Caco-2 (cell line): Measurements from ENCODE around the gene TM4SF18. TPM values are rescaled to one million over a fixed set of nuclear protein-coding genes. Genes with fewer than 3 reads are reported as not detected.

Experiments
- BruUV-seq: library from RNA; stranded (reverse); fragments of 400-500 nt; replicated peaks from 2 replicates; lab custom pipeline; 2021; lab: Mats Ljungman, UMichigan
- CTCF ChIA-PET: fragments of 300-600 bp; sonication (Branson Sonifier 250); formaldehyde crosslinking; loops from one replicate; lab custom pipeline; 2022; ENCODE audit warnings: antibody characterized with exemption; lab: Charles Lee
- POLR2A ChIA-PET: fragments of 300-600 bp; sonication (Branson Sonifier 250); formaldehyde crosslinking; loops from one replicate; lab custom pipeline; 2022; ENCODE audit warnings: antibody characterized with exemption; lab: Charles Lee
- DNase-seq, 2 experiments: peaks; one replicate each; pipeline versions ENCODE4 v3.0.0 to v3.0.0-alpha.2; 2020 to 2022
- H3K27me3 ChIP-seq: replicated peaks from 2 replicates; pipeline ENCODE4 v1.6.0; 2011; ENCODE audit warnings: low read length; ENCODE audit not compliant: control insufficient read depth, insufficient read depth
- H3K36me3 ChIP-seq: 2 replicates; pipeline ENCODE4 v1.5.1; 2011; ENCODE audit warnings: low read length; ENCODE audit not compliant: control insufficient read depth, insufficient read depth
- H3K4me1 ChIP-seq: fragments of 250-450 bp; sonication (Bioruptor Pico); 2 replicates; pipeline ENCODE4 v1.5.1; 2020; ENCODE audit warnings: mild to moderate bottlenecking
- H3K4me3 ChIP-seq: 2 replicates; pipeline ENCODE4 v1.5.1; 2011; ENCODE audit warnings: low read depth, mild to moderate bottlenecking, control low read depth, low read length
- H3K9me3 ChIP-seq: fragments of 250-450 bp; sonication (Bioruptor Pico); 2 replicates; pipeline ENCODE4 v1.5.1; 2020; ENCODE audit warnings: mild to moderate bottlenecking, moderate library complexity
- H3K27ac Mint-ChIP-seq: one replicate; pipeline ENCODE4 v1.8.0; 2022; ENCODE audit warnings: mixed read lengths; ENCODE audit not compliant: unreplicated experiment
- H3K27me3 Mint-ChIP-seq: one replicate; pipeline ENCODE4 v1.8.0; 2022; ENCODE audit warnings: mixed read lengths; ENCODE audit not compliant: insufficient read depth, unreplicated experiment
- H3K36me3 Mint-ChIP-seq: one replicate; pipeline ENCODE4 v1.8.0; 2022; ENCODE audit warnings: mild to moderate bottlenecking, mixed read lengths; ENCODE audit not compliant: insufficient read depth, unreplicated experiment
- H3K4me1 Mint-ChIP-seq: one replicate; pipeline ENCODE4 v1.8.0; 2022; ENCODE audit warnings: low read depth, mixed read lengths; ENCODE audit not compliant: unreplicated experiment
- H3K4me3 Mint-ChIP-seq: one replicate; pipeline ENCODE4 v1.8.0; 2022; ENCODE audit warnings: mild to moderate bottlenecking, moderate library complexity, mixed read lengths; ENCODE audit not compliant: unreplicated experiment
- H3K9me3 Mint-ChIP-seq: one replicate; pipeline ENCODE4 v1.8.0; 2022; ENCODE audit warnings: mixed read lengths; ENCODE audit not compliant: unreplicated experiment
- CTCF ChIP-seq, 2 experiments: fragments of 200-600 bp in 1 of 2; IDR thresholded peaks; 1 replicate in 1 of 2; 2 replicates in 1 of 2; pipeline versions ENCODE4 v1.5.1 to v1.8.0; 2011 to 2022; ENCODE audit warnings: antibody characterized with exemption in 1 of 2, control low read depth in 1 of 2, inconsistent platforms in 1 of 2, low read depth in 1 of 2, low read length in 1 of 2, mild to moderate bottlenecking in 1 of 2, moderate library complexity in 1 of 2; ENCODE audit not compliant: insufficient read depth in 1 of 2, severe bottlenecking in 1 of 2, unreplicated experiment in 1 of 2
- intact Hi-C: fragments of 100-400 bp; cut with micrococcal nuclease; formaldehyde crosslinking; loops from one replicate; pipeline ENCODE4 v1.10.0; 2022; ENCODE audit not compliant: unreplicated experiment
- total RNA-seq: library from RNA; stranded (reverse); gene quantifications from 2 replicates; pipeline ENCODE4 v1.2.3, GENCODE V29; 2022

The TM4SF18 gene
- total RNA-seq, 1 experiment from 2014 or later: not detected

- TF ChIP-seq CTCF (IDR thresholded peaks at IDR 0.05; ENCODE audit: insufficient read depth in 1 of 2, low read depth in 1 of 2, low read length in 1 of 2, severe bottlenecking in 1 of 2, unreplicated experiment in 1 of 2): no peak
- Histone ChIP-seq H3K4me1 (no peaks in the 10 kb centered on the region), H3K36me3 (no peaks in the 10 kb centered on the region), H3K9me3 (no peaks in the 10 kb centered on the region), H3K4me3 (no peak overlapping the region), H3K27me3 (no peaks in the 10 kb centered on the region)
- CTCF ChIA-PET: no interaction called here
- intact Hi-C loops: loop anchor here (5.0 kb wide), 1 partner anchor 82 kb away; no protein-coding TSS in a partner anchor
- no TSS peak for BruUV-seq
- H3K4me1 Mint-ChIP-seq: peaks cover 7% of the 10 kb centered on the region
- POLR2A ChIA-PET: no interaction called here
- no peak for DNase-seq
- no peaks in the 10 kb centered on the region for H3K36me3 Mint-ChIP-seq
- no peak overlapping the region for H3K4me3 Mint-ChIP-seq
- no peaks in the 10 kb centered on the region for H3K27me3 Mint-ChIP-seq
- H3K27ac Mint-ChIP-seq: no peak overlapping the region
- H3K9me3 Mint-ChIP-seq: no peaks in the 10 kb centered on the region
Measured at GRCh38 chr3:149269687-149270086, 63.7 kb downstream of the TM4SF18 start.

Other genes with a start within 250 kb of the TM4SF18 start
- gene HLTF, start 247.1 kb downstream of the TM4SF18 start, total RNA-seq: 50.2 and 53.0 TPM in 2 replicates
- 19.4 and 20.9 TPM in 2 replicates for gene HPS3, start 204.0 kb downstream of the TM4SF18 start, total RNA-seq
- 5.0 and 6.8 TPM in 2 replicates for gene CP, start 111.8 kb downstream of the TM4SF18 start, total RNA-seq
- gene TM4SF1, start 44.0 kb upstream of the TM4SF18 start, total RNA-seq: 49.2 and 78.3 TPM in 2 replicates
- 1.9 and 2.7 TPM in 2 replicates for gene TM4SF4, start 141.1 kb upstream of the TM4SF18 start, total RNA-seq